Measurements from ENCODE around the gene OPRL1.

The OPRL1 gene

GRCh38 chr20:64108731-64109681 is 29.1 kb downstream of the OPRL1 start:
- no peak for DNase-seq
- peaks cover 47% of the 10 kb centered on the region for H3K4me1 Mint-ChIP-seq
- H3K36me3 Mint-ChIP-seq (ENCODE audit: low read depth), result no peaks in the 10 kb centered on the region
- no peak for TF ChIP-seq CTCF (IDR thresholded peaks at IDR 0.05)
- no peaks in the 10 kb centered on the region for H3K9me3 Mint-ChIP-seq
- no peak overlapping the region for H3K4me3 Mint-ChIP-seq
- no peak overlapping the region for H3K27ac Mint-ChIP-seq
- peaks cover 4% of the 10 kb centered on the region for H3K27me3 Mint-ChIP-seq (ENCODE audit: low read depth, poor library complexity)

- H3K4me1 Mint-ChIP-seq, result peaks cover 43% of the 10 kb centered on the region
- no peak for DNase-seq
- H3K36me3 Mint-ChIP-seq (ENCODE audit: low read depth), result no peaks in the 10 kb centered on the region
- no peak for TF ChIP-seq CTCF (IDR thresholded peaks at IDR 0.05)
- peaks cover 9% of the 10 kb centered on the region for H3K27me3 Mint-ChIP-seq (ENCODE audit: low read depth, poor library complexity)
- no peak overlapping the region for H3K4me3 Mint-ChIP-seq
- no peak overlapping the region for H3K27ac Mint-ChIP-seq
- no peaks in the 10 kb centered on the region for H3K9me3 Mint-ChIP-seq
Measured at GRCh38 chr20:64109831-64110391, 30.0 kb downstream of the OPRL1 start.

GRCh38 chr20:64110411-64111068 is 30.7 kb downstream of the OPRL1 start:
- Mint-ChIP-seq H3K4me3 (no peak overlapping the region), H3K9me3 (no peaks in the 10 kb centered on the region), H3K27me3 (ENCODE audit: low read depth, poor library complexity) (peaks cover 9% of the 10 kb centered on the region), H3K4me1 (peaks cover 43% of the 10 kb centered on the region), H3K27ac (no peak overlapping the region), H3K36me3 (ENCODE audit: low read depth) (no peaks in the 10 kb centered on the region)
- TF ChIP-seq CTCF (IDR thresholded peaks at IDR 0.05), result no peak
- DNase-seq, result no peak

- peaks cover 35% of the 10 kb centered on the region for H3K4me1 Mint-ChIP-seq
Measured at GRCh38 chr20:64111841-64112641, 32.2 kb downstream of the OPRL1 start.

More at GRCh38 chr20:64111841-64112641, 32.2 kb downstream of the OPRL1 start:
- TF ChIP-seq CTCF (IDR thresholded peaks at IDR 0.05), result no peak
- peaks cover 6% of the 10 kb centered on the region for H3K27me3 Mint-ChIP-seq (ENCODE audit: low read depth, poor library complexity)
- no peaks in the 10 kb centered on the region for H3K36me3 Mint-ChIP-seq (ENCODE audit: low read depth)
- DNase-seq, result no peak
- no peaks in the 10 kb centered on the region for H3K9me3 Mint-ChIP-seq
- H3K4me3 Mint-ChIP-seq, result no peak overlapping the region
- H3K27ac Mint-ChIP-seq, result peak overlapping the region; percentile 66
